Measurements from ENCODE around the gene ANKS4B. TPM values are rescaled to one million over a fixed set of nuclear protein-coding genes. Genes with fewer than 3 reads are reported as not detected.

Gene ANKS4B
- total RNA-seq, 1 experiment from 2014 or later = 0.09 TPM

DNA sequence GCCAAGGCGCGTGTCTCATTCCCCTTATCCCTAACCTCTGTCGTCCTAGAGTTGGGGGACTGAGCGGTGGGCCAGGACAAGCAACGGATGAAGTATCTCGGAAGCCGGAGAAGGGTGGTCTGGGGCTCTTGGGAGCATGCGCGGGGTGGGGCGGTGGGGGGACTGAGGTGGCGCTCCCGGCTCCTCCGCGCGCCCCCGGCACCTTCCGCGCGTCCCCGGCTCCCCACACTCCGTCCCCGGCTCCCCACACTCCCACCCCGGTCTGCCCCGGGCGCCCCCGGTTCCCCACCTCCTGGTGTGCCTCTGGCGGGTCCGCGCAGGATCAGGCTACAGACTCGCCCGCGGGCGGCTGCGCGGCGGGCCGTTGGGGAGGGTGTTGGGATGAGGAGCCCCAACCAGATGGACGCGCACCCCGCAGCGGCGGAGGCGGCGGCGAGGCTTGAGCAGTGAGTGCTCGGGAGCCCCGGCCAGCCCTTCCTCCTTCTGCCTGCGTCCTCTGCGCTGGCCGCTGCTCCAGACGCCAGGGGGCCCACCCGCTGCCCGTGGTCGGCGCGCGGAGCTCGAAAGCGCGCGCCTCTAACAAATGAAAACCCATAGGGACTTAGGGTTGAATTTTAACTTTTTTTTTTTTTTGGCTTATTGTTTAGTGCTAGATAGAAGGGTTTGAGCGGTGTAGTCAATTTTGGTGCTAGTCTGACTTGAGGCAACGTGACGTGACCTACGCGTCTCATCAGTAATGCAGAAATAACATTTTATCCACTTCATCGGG, 50.2 kb downstream of the ANKS4B start:
- H3K9ac ChIP-seq (ENCODE audit: extremely low read depth, insufficient read length, low read length) = no peak overlapping the region

More for the DNA sequence above, 50.2 kb downstream of the ANKS4B start:
- Histone ChIP-seq H4K20me1 (ENCODE audit: control insufficient read depth, insufficient read depth, insufficient read length) (no peaks in the 10 kb centered on the region), H3K79me1 (ENCODE audit: insufficient read depth, low read depth, low read length, poor library complexity, severe bottlenecking) (no peaks in the 10 kb centered on the region), H2AK5ac (ENCODE audit: insufficient read length, low read length) (no peak overlapping the region), H4K8ac (replicated peaks; ENCODE audit: insufficient read length, low read depth, low read length) (no peak overlapping the region), H3K9me3 (ENCODE audit: control insufficient read depth, low read depth, low read length) (no peaks in the 10 kb centered on the region), H3K23ac (ENCODE audit: insufficient read length, low read depth, low read length) (no peak overlapping the region), H3K23me2 (ENCODE audit: insufficient read length, low read depth, low read length, poor library complexity, severe bottlenecking) (peaks cover 2% of the 10 kb centered on the region), H2BK120ac (ENCODE audit: low read depth, low read length, poor library complexity, severe bottlenecking) (no peak overlapping the region), H3K79me2 (ENCODE audit: insufficient read depth, low read length) (no peaks in the 10 kb centered on the region), H4K91ac (ENCODE audit: insufficient read length, low read depth, low read length) (no peak overlapping the region), H3K27ac (ENCODE audit: insufficient read length, low read depth, low read length) (no peak overlapping the region), H4K5ac (ENCODE audit: insufficient read length, low read depth, low read length) (no peak overlapping the region), H2BK20ac (ENCODE audit: low read depth, low read length, poor library complexity, severe bottlenecking) (no peak overlapping the region), H3K18ac (ENCODE audit: insufficient read length, low read depth, low read length) (peak overlapping the region; percentile 75), H2BK5ac (ENCODE audit: insufficient read length, low read length) (no peak overlapping the region), H3K14ac (ENCODE audit: insufficient read depth, low read length) (peak overlapping the region; percentile 84), H3K4me2 (ENCODE audit: insufficient read depth, insufficient read length, low read length) (peak overlapping the region; percentile 89), H2BK15ac (ENCODE audit: low read depth, low read length) (no peak overlapping the region), H3K56ac (ENCODE audit: insufficient read length, low read depth, low read length) (no peak overlapping the region), H3K4ac (ENCODE audit: low read depth, low read length) (no peak overlapping the region), H3K27me3 (ENCODE audit: insufficient read depth, low read length) (no peaks in the 10 kb centered on the region), H3K4me1 (ENCODE audit: insufficient read depth, low read length) (peaks cover 5% of the 10 kb centered on the region), H3T11ph (ENCODE audit: low read length) (no peak overlapping the region), H2BK12ac (ENCODE audit: insufficient read length, low read depth, low read length) (no peak overlapping the region), H2AFZ (ENCODE audit: low read length) (no peak overlapping the region)
- H3K4me1 Mint-ChIP-seq = peaks cover 12 to 14% of the 10 kb centered on the region in 2 experiments
- peak overlapping the region; percentile 72 to 83 for H3K4me3 Mint-ChIP-seq
- peaks cover 6 to 10% of the 10 kb centered on the region in 2 experiments for H3K9me3 Mint-ChIP-seq
- TF ChIP-seq, protein P1, sequence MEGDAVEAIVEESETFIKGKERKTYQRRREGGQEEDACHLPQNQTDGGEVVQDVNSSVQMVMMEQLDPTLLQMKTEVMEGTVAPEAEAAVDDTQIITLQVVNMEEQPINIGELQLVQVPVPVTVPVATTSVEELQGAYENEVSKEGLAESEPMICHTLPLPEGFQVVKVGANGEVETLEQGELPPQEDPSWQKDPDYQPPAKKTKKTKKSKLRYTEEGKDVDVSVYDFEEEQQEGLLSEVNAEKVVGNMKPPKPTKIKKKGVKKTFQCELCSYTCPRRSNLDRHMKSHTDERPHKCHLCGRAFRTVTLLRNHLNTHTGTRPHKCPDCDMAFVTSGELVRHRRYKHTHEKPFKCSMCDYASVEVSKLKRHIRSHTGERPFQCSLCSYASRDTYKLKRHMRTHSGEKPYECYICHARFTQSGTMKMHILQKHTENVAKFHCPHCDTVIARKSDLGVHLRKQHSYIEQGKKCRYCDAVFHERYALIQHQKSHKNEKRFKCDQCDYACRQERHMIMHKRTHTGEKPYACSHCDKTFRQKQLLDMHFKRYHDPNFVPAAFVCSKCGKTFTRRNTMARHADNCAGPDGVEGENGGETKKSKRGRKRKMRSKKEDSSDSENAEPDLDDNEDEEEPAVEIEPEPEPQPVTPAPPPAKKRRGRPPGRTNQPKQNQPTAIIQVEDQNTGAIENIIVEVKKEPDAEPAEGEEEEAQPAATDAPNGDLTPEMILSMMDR (conservative IDR thresholded peaks at IDR 0.05) = peak; percentile 58
- H3K36me3 Mint-ChIP-seq (ENCODE audit: insufficient read depth in 1 of 3, low read depth in 3 of 3) = peaks cover 0 to 12% (median 0%) of the 10 kb centered on the region in 3 experiments; a peak in 2 of 7 replicates
- DNase-seq = peak; percentile 86
- H3K27ac Mint-ChIP-seq = no peak overlapping the region
- H3K27me3 Mint-ChIP-seq (ENCODE audit: low read depth) = peaks cover 27% of the 10 kb centered on the region
- no CpG with 5 or more reads among the region's 67 CpGs for WGBS (ENCODE audit: extremely low coverage, insufficient read length, low lambda C conversion rate)
